BE2C (cell line): ENCODE measurements around the gene AKR1A1.
"Not testable (repeated sequence)": the region's sequence is repeated elsewhere in the genome, so short reads cannot be mapped to it uniquely, and the experiment has no call there.

Source experiments
- DNase-seq: peaks from one replicate; pipeline ENCODE4 v3.0.0-alpha.2; 2020
- H3K27me3 ChIP-seq: fragments of 250-450 bp; sonication (Bioruptor Pico); 2 replicates; pipeline ENCODE4 v1.5.1; 2020; ENCODE audit warnings: mild to moderate bottlenecking
- H3K36me3 ChIP-seq: fragments of 250-450 bp; sonication (Bioruptor Pico); 2 replicates; pipeline ENCODE4 v1.5.1; 2020; ENCODE audit warnings: mild to moderate bottlenecking
- H3K4me1 ChIP-seq: fragments of 250-450 bp; sonication (Bioruptor Pico); 2 replicates; pipeline ENCODE4 v1.5.1; 2020
- H3K4me3 ChIP-seq: 2 replicates; pipeline ENCODE4 v1.5.1; 2011; ENCODE audit warnings: low read depth, low read length
- H3K9me3 ChIP-seq: fragments of 250-450 bp; sonication (Bioruptor Pico); 2 replicates; pipeline ENCODE4 v1.5.1; 2020
- TF ChIP-seq, protein P1 (sequence below): IDR thresholded peaks from 2 replicates; pipeline ENCODE4 v1.5.1; 2012; ENCODE audit warnings: mild to moderate bottlenecking, low read depth, low read length

The AKR1A1 gene

DNA sequence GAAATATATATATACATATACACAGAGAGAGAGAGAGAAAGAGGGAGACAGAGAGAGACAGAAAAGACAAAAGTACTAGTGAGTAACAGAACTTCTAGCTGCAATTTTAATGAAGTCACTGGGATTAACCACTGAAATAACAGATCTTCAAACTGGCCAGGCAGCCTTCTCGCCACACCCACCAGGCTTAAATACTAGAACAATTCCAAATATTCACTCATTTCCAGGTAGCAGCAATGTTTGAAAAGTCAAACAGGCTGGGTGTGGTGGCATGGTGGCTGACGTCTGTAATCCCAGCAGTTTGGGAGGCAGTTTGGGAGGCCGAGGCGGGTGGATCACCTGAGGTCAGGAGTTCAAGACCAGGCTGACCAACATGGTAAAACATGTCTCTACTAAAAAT, 34.2 kb upstream of the AKR1A1 start:
- Histone ChIP-seq H3K27me3 (no peaks in the 10 kb centered on the region), H3K4me1 (no peaks in the 10 kb centered on the region), H3K4me3 (no peak overlapping the region), H3K36me3 (peaks cover 52% of the 10 kb centered on the region), H3K9me3 (no peaks in the 10 kb centered on the region)
- no peak for DNase-seq
- TF ChIP-seq, protein P1, sequence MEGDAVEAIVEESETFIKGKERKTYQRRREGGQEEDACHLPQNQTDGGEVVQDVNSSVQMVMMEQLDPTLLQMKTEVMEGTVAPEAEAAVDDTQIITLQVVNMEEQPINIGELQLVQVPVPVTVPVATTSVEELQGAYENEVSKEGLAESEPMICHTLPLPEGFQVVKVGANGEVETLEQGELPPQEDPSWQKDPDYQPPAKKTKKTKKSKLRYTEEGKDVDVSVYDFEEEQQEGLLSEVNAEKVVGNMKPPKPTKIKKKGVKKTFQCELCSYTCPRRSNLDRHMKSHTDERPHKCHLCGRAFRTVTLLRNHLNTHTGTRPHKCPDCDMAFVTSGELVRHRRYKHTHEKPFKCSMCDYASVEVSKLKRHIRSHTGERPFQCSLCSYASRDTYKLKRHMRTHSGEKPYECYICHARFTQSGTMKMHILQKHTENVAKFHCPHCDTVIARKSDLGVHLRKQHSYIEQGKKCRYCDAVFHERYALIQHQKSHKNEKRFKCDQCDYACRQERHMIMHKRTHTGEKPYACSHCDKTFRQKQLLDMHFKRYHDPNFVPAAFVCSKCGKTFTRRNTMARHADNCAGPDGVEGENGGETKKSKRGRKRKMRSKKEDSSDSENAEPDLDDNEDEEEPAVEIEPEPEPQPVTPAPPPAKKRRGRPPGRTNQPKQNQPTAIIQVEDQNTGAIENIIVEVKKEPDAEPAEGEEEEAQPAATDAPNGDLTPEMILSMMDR, result no peak

DNA sequence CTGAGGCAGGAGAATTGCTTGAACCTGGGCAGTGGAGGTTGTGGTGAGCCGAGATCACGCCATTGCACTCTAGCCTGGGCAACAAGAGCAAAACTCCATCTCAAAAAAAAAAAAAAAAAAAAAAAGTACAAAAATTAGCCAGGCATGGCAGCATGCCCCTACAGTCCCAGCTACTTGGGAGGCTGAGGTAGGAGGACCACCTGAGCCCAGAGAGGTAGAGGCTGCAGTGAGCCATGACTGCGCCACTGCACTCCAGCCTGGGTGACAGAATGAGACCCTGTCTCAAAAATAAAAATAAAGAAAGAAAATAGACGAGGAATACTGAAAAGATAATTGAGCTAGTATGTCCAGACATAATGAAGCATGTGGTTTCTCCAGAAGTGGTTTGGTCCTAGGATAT, 32.3 kb upstream of the AKR1A1 start:
- H3K27me3 ChIP-seq, H3K9me3 ChIP-seq, DNase-seq, H3K4me3 ChIP-seq, H3K4me1 ChIP-seq: not testable (repeated sequence)
- peaks cover 38% of the 10 kb centered on the region for H3K36me3 ChIP-seq

DNA sequence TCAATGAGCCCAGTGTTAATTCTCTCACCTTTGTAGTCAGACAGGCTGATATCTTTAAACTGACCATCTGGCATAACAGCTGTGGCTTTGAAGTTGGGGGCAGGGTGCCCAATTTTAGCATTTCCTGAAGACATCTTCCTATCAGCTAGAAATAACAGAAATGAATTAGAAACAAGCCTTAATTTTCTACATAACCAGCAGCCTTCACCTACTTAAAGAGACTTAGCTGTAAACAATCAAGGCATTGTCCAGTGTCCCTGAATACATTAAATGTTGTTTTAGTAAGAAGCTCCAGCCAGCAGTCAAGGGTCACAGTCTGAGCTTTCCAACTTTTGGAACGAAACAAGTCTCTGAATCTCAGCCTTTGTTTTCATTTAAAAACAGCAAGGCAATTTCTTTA, 31.7 kb upstream of the AKR1A1 start:
- Histone ChIP-seq H3K9me3 (no peaks in the 10 kb centered on the region), H3K36me3 (peaks cover 37% of the 10 kb centered on the region), H3K4me3 (no peak overlapping the region), H3K27me3 (no peaks in the 10 kb centered on the region), H3K4me1 (no peaks in the 10 kb centered on the region)
- no peak for DNase-seq
- TF ChIP-seq, protein P1, result no peak

GRCh38 chr1:45519774-45520173, 30.9 kb upstream of the AKR1A1 start:
- not testable (repeated sequence) for H3K4me3 ChIP-seq

DNA sequence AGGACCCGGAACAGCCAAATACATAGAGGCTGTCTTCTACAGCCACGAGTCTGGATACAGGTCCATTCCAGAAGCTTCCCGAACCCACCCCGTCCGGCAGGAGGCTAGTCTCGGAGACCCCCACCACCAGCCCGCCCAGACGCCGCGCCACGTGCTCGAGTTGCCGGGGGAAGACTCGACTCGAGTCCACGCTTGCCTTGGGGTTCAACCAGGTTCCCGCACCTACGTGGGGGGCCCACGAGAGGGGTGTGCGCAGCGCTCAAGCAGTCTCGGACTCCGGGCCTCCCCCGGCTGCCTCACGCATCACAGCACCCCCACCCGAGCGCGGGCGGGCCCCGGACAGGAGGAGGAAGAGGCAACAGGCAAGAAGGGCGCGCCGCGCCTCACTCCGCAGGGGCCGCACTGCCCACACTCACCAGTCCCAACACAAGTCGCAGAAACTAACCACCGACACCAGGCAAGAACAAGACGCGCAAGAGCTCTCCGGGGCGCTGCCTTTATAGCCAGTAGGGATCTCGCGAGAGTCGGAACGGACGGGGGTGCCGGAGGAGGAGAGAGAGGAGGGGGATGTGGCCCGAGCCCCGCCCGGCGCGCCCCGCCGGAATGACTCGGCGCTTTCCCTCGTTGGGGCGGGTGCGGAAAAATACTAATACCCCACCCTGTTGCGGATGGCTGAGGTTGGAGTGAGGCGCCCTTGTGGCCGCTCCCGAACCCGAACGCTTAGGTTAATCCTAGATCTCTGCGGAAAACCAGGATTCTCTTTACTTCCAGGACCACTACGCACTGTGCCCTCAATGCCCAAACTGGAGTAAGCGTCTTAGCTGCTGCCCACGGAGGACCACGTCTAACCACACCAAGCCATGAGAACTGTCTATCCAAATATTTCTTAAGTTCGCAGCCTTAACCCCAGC, 29.0 kb upstream of the AKR1A1 start, which contains the start of gene PRDX1:
PRDX1 (minus strand) TSS at position 472 of the 911 bp plus-strand sequence. CDS start 2,841 bp downstream, outside the sequence.
- H3K9me3 ChIP-seq, result no peaks in the 10 kb centered on the region
- peaks cover 15% of the 10 kb centered on the region for H3K36me3 ChIP-seq
- peak within 1 kb of the TSS; percentile 85 for H3K4me3 ChIP-seq
- H3K4me1 ChIP-seq, result no peaks in the 10 kb centered on the region
- peak; percentile 92 for DNase-seq
- TF ChIP-seq, protein P1, result no peak; the same call in 1 of the 2 replicates
- H3K27me3 ChIP-seq, result no peaks in the 10 kb centered on the region

More at GRCh38 chr1:45519774-45520173, 30.9 kb upstream of the AKR1A1 start:
- not testable (repeated sequence) for DNase-seq, H3K9me3 ChIP-seq, H3K27me3 ChIP-seq, H3K4me1 ChIP-seq
- peaks cover 30% of the 10 kb centered on the region for H3K36me3 ChIP-seq

DNA sequence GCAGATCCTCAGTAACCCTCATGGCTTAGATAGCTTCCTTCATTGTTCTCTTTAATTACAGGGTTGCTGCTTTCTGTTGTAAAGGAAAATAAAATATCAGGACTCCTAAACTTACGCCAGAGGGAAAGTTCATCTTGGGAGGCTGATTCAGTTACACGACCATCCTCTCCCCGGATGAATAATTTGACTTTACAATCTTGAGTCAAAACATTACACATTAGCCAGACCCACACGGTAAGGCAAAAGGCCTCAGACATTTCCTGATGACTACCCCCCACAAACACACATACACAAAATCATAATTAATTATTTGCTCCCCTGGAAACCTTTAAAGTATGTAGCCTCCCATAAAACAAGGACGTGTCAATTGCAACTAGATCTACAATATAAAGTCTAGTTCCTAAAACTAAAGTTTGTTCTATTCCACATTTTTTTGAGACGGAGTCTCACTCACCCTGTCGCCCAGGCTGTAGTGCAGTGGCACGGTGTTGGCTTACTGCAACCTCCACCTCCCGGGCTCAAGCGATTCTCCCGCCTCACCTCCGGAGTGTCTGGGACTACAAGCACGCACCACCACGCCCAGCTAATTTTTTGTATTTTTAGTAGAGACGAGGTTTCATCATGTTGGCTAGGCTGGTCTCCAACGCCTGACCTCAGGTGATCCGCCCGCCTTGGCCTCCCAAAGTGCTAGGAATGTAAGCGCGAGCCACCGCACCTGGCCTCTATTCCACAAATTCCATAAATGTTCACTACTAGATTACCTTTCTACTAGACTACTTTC, 28.1 kb upstream of the AKR1A1 start:
- no peak for DNase-seq
- no peaks in the 10 kb centered on the region for H3K4me1 ChIP-seq

DNA sequence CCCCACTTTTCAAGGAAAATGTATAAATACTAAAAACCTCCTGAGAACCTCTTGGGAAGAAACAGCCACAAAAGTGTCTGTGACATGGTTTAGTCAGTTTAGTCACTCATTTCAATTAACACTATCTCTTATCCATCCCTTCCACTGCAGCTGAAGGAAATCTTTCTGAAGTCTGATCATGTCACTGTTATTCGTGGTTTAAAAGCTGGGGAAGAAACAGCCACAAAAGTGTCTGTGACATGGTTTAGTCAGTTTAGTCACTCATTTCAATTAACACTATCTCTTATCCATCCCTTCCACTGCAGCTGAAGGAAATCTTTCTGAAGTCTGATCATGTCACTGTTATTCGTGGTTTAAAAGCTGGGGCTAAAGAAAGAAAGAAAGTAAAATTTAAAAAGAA, 27.1 kb upstream of the AKR1A1 start:
- H3K36me3 ChIP-seq, H3K4me1 ChIP-seq, H3K4me3 ChIP-seq, H3K9me3 ChIP-seq, H3K27me3 ChIP-seq, DNase-seq: not testable (repeated sequence)

More for the DNA sequence above, 28.1 kb upstream of the AKR1A1 start:
- TF ChIP-seq, protein P1, result no peak
- H3K9me3 ChIP-seq, result no peaks in the 10 kb centered on the region
- peak overlapping the region; percentile 85 for H3K4me3 ChIP-seq
- peaks cover 10% of the 10 kb centered on the region for H3K36me3 ChIP-seq
- H3K27me3 ChIP-seq, result no peaks in the 10 kb centered on the region

- H3K36me3 ChIP-seq, H3K27me3 ChIP-seq, H3K9me3 ChIP-seq, H3K4me3 ChIP-seq, DNase-seq, H3K4me1 ChIP-seq: not testable (repeated sequence)
Observed at GRCh38 chr1:45523975-45524374, 26.7 kb upstream of the AKR1A1 start.
